Measurements from ENCODE around the gene RECK.

RECK gene

DNA sequence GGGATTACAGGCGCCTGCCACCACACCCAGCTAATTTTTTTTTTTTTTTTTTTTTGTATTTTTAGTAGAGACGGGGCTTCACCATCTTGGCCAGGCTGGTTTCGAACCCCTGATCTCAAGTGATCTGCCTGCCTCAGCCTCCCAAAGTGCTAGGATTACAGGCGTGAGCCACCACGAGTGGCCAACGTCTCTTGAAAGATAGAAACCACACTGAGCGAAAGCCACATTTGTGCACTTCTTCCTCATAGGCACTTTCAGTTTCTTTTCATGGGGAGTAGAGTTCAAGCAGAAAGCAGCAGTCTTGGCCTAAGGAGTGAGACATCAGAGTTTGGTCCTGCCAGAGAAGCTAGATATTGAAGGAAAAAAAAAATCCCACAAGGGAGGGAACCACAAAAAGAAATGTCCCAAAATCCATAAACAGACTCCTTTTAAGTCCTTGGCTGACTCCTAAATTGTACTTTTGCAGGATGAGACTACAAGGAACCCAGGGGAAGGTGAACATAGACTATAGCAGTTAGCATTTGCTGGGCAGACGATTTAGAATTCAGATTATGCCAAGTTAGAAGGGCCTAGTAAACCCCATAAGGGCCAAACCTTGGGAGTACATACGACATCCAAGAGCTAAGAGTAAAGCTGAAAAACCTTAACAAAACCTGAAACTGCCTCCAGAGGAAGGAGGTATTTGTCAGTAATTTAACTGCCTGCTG, 55.9 kb downstream of the RECK start:
- Histone ChIP-seq H3F3A (ENCODE audit: control insufficient read depth, insufficient read depth) (no peaks in the 10 kb centered on the region), H3K4me2 (ENCODE audit: low read length) (no peak overlapping the region), H3K36me3 (ENCODE audit: control insufficient read depth, low read length) (no peaks in the 10 kb centered on the region), H3K4me3 (ENCODE audit: low read length) (no peak overlapping the region), H4K20me1 (ENCODE audit: control insufficient read depth, insufficient read depth, low read depth, low read length) (no peaks in the 10 kb centered on the region), H3K9me3 (ENCODE audit: control insufficient read depth, insufficient read depth, low read length) (no peaks in the 10 kb centered on the region), H3K79me2 (ENCODE audit: control insufficient read depth, low read length) (no peaks in the 10 kb centered on the region), H3K27me3 (ENCODE audit: control insufficient read depth, low read length) (peaks cover 3% of the 10 kb centered on the region; the same call in 1 of the 2 replicates), H3K4me1 (ENCODE audit: control insufficient read depth, low read length) (no peaks in the 10 kb centered on the region), H3K27ac (ENCODE audit: low read depth, low read length) (no peak overlapping the region), H3K9me2 (replicated peaks; ENCODE audit: control insufficient read depth, low read length) (no peaks in the 10 kb centered on the region)
- no peak for TF ChIP-seq EZH2phosphoT487 (IDR thresholded peaks at IDR 0.05; ENCODE audit: borderline replicate concordance, low read length)
- TF ChIP-seq, protein P1, sequence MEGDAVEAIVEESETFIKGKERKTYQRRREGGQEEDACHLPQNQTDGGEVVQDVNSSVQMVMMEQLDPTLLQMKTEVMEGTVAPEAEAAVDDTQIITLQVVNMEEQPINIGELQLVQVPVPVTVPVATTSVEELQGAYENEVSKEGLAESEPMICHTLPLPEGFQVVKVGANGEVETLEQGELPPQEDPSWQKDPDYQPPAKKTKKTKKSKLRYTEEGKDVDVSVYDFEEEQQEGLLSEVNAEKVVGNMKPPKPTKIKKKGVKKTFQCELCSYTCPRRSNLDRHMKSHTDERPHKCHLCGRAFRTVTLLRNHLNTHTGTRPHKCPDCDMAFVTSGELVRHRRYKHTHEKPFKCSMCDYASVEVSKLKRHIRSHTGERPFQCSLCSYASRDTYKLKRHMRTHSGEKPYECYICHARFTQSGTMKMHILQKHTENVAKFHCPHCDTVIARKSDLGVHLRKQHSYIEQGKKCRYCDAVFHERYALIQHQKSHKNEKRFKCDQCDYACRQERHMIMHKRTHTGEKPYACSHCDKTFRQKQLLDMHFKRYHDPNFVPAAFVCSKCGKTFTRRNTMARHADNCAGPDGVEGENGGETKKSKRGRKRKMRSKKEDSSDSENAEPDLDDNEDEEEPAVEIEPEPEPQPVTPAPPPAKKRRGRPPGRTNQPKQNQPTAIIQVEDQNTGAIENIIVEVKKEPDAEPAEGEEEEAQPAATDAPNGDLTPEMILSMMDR (IDR thresholded peaks at IDR 0.05; ENCODE audit: low read depth, low read length, poor library complexity, severe bottlenecking): no peak

DNA sequence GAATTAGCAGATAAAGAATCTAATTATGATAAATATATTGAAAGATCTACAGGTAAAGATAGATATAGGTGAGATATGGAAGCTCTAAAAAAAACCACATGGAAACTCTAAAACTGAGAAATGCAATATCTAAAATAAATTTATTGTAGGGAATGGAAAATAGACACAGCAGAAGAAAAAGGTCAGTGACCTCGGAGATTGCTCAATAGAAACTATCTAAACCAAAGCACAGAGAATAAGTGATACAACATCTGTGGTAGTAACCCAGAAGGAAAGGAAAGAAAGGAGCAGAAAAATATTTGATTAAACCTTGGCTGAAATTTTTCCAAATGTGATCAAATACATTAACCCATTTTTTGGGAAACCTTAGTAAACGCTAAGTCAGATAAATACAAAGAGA, 56.7 kb downstream of the RECK start:
- Histone ChIP-seq H3K9me3 (ENCODE audit: control insufficient read depth, insufficient read depth, low read length) (no peaks in the 10 kb centered on the region), H3K36me3 (ENCODE audit: control insufficient read depth, low read length) (no peaks in the 10 kb centered on the region), H3K27ac (ENCODE audit: low read depth, low read length) (no peak overlapping the region), H3K9me2 (replicated peaks; ENCODE audit: control insufficient read depth, low read length) (no peaks in the 10 kb centered on the region), H4K20me1 (ENCODE audit: control insufficient read depth, insufficient read depth, low read depth, low read length) (no peaks in the 10 kb centered on the region), H3K79me2 (ENCODE audit: control insufficient read depth, low read length) (no peaks in the 10 kb centered on the region), H3K4me2 (ENCODE audit: low read length) (no peak overlapping the region), H3K27me3 (ENCODE audit: control insufficient read depth, low read length) (peaks cover 3% of the 10 kb centered on the region; the same call in 1 of the 2 replicates), H3K4me3 (ENCODE audit: low read length) (no peak overlapping the region), H3K4me1 (ENCODE audit: control insufficient read depth, low read length) (no peaks in the 10 kb centered on the region), H3F3A (ENCODE audit: control insufficient read depth, insufficient read depth) (no peaks in the 10 kb centered on the region)
- TF ChIP-seq EZH2phosphoT487 (IDR thresholded peaks at IDR 0.05; ENCODE audit: borderline replicate concordance, low read length): no peak
- TF ChIP-seq, protein P1 (IDR thresholded peaks at IDR 0.05; ENCODE audit: low read depth, low read length, poor library complexity, severe bottlenecking): no peak

DNA sequence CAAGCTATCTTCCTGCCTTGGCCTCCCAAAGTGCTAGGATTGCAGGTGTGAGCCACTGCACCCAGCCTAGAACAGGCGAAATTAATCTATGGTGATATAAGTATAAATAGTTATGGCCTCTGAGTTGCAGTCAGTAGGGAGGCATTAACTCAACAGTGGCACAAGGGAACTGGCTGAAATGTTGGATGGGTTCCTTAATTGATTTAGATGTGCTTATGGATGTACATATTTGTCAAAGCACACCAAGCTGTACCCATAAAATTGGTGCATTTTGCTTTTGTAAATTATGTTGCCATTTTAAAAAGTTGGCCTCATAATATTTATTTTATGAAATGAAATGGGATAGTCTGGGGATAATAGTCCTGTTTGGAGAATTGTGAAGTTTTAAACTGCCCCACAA, 63.0 kb downstream of the RECK start:
- Histone ChIP-seq H4K20me1 (ENCODE audit: control insufficient read depth, insufficient read depth, low read depth, low read length) (no peaks in the 10 kb centered on the region), H3K4me3 (ENCODE audit: low read length) (no peak overlapping the region), H3K4me1 (ENCODE audit: control insufficient read depth, low read length) (no peaks in the 10 kb centered on the region), H3K79me2 (ENCODE audit: control insufficient read depth, low read length) (no peaks in the 10 kb centered on the region), H3K27me3 (ENCODE audit: control insufficient read depth, low read length) (peaks cover 3% of the 10 kb centered on the region; the same call in 1 of the 2 replicates), H3K9me2 (replicated peaks; ENCODE audit: control insufficient read depth, low read length) (no peaks in the 10 kb centered on the region), H3F3A (ENCODE audit: control insufficient read depth, insufficient read depth) (no peaks in the 10 kb centered on the region), H3K36me3 (ENCODE audit: control insufficient read depth, low read length) (no peaks in the 10 kb centered on the region), H3K27ac (ENCODE audit: low read depth, low read length) (no peak overlapping the region), H3K9me3 (ENCODE audit: control insufficient read depth, insufficient read depth, low read length) (no peaks in the 10 kb centered on the region), H3K4me2 (ENCODE audit: low read length) (no peak overlapping the region)
- TF ChIP-seq, protein P1 (IDR thresholded peaks at IDR 0.05; ENCODE audit: low read depth, low read length, poor library complexity, severe bottlenecking): no peak
- no peak for TF ChIP-seq EZH2phosphoT487 (IDR thresholded peaks at IDR 0.05; ENCODE audit: borderline replicate concordance, low read length)

Measured in DOHH2 (cell line).